A549 (cell line): ENCODE results near the gene DMBT1.

Source experiments
- CHD4 ChIP-seq: fragments of 200-600 bp; sonication (generic); IDR thresholded peaks from 2 replicates; pipeline ENCODE4 v1.6.1; 2016; ENCODE audit warnings: antibody characterized with exemption, mild to moderate bottlenecking, borderline replicate concordance
- CTCF ChIP-seq: fragments of >200 bp; sonication (Bioruptor Twin); formaldehyde crosslinking; IDR thresholded peaks from 3 replicates; pipeline ENCODE4 v1.5.1; 2016
- EP300 ChIP-seq, 2 experiments: fragments of >200 bp; sonication (Bioruptor Twin); formaldehyde crosslinking; IDR thresholded peaks; 2 replicates in 1 of 2; 3 replicates in 1 of 2; pipeline ENCODE4 v1.6.1; 2016 to 2017
- ESRRA ChIP-seq: fragments of 150-350 bp; IDR thresholded peaks from 2 replicates; pipeline ENCODE4 v1.6.1; 2014; ENCODE audit warnings: mild to moderate bottlenecking, low read length, borderline replicate concordance
- MAX ChIP-seq: IDR thresholded peaks from 2 replicates; pipeline ENCODE4 v1.6.1; 2012
- MYC ChIP-seq: IDR thresholded peaks from 2 replicates; pipeline ENCODE4 v1.6.1; 2012; ENCODE audit warnings: mild to moderate bottlenecking, inconsistent platforms, low read length, improper control_type of control experiment, borderline replicate concordance
- POLR2A ChIP-seq: IDR thresholded peaks from 2 replicates; pipeline ENCODE4 v1.6.1; 2012; ENCODE audit warnings: mild to moderate bottlenecking, low read length
- RAD21 ChIP-seq, 2 experiments: fragments of >200 bp in 1 of 2; sonication (Bioruptor Twin) in 1 of 2; formaldehyde crosslinking in 1 of 2; IDR thresholded peaks in 1 of 2; conservative IDR thresholded peaks in 1 of 2; 2 replicates in 1 of 2; 3 replicates in 1 of 2; pipeline ENCODE4 v1.6.1; 2012 to 2018; ENCODE audit warnings: inconsistent platforms in 1 of 2
- SMC3 ChIP-seq: fragments of >200 bp; sonication (Bioruptor Twin); formaldehyde crosslinking; IDR thresholded peaks from 3 replicates; pipeline ENCODE4 v1.6.1; 2018; ENCODE audit warnings: inconsistent platforms

GRCh38 chr10:122673731-122674130 lies 113.2 kb downstream of the DMBT1 start:
- TF ChIP-seq CTCF (no peak), RAD21 (conservative IDR thresholded peaks at IDR 0.05 in 1 of 2, IDR thresholded peaks at IDR 0.05 in 1 of 2) (no peak), CHD4 (no peak), SMC3 (no peak), EP300 (IDR thresholded peaks at IDR 0.05) (no peak), MAX (no peak), MYC (no peak), POLR2A (no peak), ESRRA (no peak)
